HG02973 (cell line): ENCODE results near the gene SGCD.
A peak's percentile ranks its signal among the peaks of the same experiment; 100 is the strongest.

Source experiments
- ATAC-seq: cut with Tn5 transposase; IDR thresholded peaks from one replicate; pipeline ENCODE4 v1.9.1; 2021; ENCODE audit warnings: moderate library complexity; ENCODE audit not compliant: unreplicated experiment

Gene SGCD

DNA sequence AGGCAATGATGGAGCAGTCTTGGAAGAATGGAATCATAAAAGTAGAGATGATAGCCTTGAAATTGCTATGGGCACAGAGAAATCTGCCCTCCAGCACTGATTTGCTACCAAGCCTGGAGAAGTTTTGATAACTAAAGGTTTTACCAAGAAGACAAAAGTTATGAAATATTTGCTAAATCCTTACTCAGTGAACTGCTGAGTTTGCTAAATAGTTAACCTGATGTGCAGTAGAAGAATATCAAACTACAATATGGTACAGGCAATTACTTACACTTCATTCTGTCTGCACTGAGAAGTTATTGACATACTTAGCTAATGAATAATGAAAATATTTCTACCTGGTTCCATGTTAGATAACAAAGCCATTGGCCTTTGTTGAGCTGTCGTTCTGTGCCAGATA is 124.5 kb downstream of the SGCD start:
- no peak for ATAC-seq

GRCh38 chr5:156456857-156457256 is 129.9 kb downstream of the SGCD start:
- ATAC-seq, result no peak

GRCh38 chr5:156459812-156460385 is 132.9 kb downstream of the SGCD start:
- ATAC-seq, result no peak

GRCh38 chr5:156460471-156460870 is 133.5 kb downstream of the SGCD start:
- ATAC-seq, result no peak

- no peak for ATAC-seq
These were observed 139.9 kb downstream of the SGCD start for GRCh38 chr5:156466871-156467270.

DNA sequence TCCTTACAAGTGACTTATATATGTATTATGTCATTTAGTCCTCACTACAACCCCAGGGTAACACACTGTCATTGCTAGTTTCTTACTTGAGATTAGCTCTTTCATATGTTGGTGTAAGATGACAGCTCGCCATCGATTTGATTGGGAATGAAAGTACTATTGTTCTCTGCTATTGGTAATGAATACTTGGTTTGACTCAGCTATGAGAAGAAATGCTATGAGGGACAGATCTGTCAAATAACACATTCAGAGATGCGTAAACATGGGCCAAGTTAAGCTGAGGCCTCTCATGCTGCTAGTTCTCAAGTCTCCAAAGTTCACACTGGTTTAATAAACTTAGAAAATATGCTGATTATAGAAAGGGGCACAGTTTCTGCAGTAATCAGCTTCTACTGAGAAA is 142.7 kb downstream of the SGCD start:
- no peak for ATAC-seq

GRCh38 chr5:156471893-156472292 is 144.9 kb downstream of the SGCD start:
- ATAC-seq, result no peak

DNA sequence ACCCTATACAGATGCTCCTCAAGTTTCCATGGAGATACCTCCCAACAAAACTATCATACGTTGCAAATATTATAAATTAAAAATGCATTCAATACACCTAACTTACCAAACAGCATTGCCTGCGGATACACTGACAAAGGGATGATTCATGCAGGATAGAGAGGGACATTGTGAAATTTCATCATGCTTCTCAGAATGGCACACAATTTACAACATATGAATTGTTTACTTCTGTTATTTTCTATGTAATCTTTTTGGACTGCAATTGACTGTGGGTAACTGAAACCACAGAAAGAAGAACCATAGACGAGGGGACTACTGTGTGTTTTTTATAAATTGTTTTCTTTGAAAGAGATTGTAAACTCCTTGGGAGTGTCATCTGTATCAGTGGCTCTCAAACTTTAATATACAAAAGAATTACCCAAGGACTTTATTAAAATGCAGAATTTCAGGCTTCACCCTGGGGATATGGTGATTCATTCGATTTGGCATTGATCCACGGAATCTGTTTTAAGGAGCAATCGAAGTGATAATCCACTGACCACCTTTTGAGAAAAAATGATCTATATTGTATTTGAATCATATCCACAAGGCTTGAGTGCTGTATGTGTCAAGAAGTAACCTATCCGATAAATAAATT is 146.4 kb downstream of the SGCD start:
- no peak for ATAC-seq

- no peak for ATAC-seq
These were observed 147.3 kb downstream of the SGCD start for GRCh38 chr5:156474251-156474650.

DNA sequence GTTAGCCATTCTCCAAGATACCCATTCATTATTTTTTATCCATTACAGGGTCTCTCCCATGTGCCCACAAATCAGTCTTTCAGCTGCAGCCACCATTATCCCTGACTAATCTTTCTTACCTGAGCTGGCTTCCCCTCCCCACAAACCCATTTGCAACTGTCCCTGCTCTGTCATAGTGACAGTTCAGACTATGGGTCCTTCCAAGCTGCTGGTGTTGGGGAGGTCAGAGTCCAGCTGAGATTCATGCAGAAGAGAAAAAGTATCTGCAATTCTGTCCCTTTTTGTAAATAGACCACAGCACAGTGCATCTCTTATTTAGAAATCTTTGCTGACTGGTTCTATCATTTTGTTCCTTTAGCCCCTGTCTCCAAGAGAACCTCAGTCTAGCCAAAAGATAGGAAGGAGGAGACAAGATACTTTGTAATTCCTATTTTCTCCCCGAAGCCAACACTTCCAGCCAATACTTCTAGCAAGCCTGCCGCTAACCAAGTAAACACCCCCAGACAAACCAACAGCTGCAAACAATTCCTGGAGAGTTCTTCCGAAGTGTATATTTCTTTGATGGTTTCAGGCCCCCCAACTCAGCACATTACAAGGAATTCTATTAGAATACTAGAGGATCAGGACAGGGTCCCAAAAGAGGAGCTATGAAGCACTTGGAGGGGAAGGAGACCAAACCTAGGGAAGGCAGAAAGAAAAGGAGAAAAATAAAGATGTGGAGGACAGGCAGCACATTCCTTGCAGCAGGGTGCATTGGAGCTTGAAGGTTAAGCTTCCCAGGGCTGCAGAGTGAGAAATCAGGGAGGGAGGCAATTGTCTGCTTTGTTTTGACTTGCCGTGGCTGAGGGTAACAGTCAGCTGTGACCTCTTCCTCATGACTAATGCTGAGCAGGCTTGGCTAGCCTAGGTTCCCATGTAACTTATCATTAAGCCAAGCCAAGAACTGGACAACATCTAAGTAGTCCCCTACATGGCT is 148.5 kb downstream of the SGCD start:
- no peak for ATAC-seq

- ATAC-seq, result no peak
These were observed 149.2 kb downstream of the SGCD start for GRCh38 chr5:156476158-156476551.

GRCh38 chr5:156476678-156477077 is 149.7 kb downstream of the SGCD start:
- ATAC-seq, result no peak

- ATAC-seq, result no peak
These were observed 150.2 kb downstream of the SGCD start for GRCh38 chr5:156477196-156477595.

DNA sequence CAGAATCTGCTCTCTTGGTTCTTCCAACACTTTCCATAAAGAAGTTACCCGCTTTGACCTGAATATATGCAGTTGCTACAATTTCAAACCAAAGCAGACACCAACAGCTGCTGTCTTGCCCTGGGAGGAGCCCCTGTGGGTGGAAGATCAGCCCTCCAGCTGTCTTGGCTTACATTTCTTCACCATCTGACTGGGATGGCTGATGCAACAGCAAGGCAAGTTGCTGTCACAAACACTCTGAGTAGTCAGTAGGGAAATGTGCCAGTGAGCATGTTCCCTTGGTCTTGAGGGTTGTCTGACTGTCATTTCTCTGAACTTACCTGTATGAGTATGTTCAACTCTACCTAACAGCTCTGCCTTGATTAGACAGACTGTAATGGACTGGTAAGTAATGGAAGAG is 152.9 kb downstream of the SGCD start:
- peak; percentile 80 for ATAC-seq

- ATAC-seq, result no peak
These were observed 154.8 kb downstream of the SGCD start for GRCh38 chr5:156481741-156482140.

DNA sequence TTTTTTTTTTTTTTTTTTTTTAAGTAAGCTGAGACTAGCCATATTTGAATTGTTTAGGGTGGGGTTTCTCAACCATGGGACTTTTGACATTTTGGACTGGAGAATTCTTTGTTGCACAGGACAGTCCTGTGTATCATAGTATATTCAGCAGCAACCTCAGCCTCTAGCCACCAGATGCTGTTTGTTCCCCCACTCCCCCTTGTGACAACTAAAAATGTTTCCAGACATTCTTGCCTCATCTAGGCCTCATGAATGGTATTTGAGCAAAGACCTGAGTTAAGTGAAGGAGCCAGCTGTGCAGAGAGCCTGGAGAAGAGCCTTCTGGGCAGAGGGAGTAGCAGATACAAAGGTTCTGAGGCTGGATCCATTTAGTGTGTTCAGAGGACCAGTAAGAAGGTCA is 155.9 kb downstream of the SGCD start:
- no peak for ATAC-seq

GRCh38 chr5:156486394-156487238 is 159.7 kb downstream of the SGCD start:
- no peak for ATAC-seq

- no peak for ATAC-seq
These were observed 164.8 kb downstream of the SGCD start for GRCh38 chr5:156491766-156492165.

DNA sequence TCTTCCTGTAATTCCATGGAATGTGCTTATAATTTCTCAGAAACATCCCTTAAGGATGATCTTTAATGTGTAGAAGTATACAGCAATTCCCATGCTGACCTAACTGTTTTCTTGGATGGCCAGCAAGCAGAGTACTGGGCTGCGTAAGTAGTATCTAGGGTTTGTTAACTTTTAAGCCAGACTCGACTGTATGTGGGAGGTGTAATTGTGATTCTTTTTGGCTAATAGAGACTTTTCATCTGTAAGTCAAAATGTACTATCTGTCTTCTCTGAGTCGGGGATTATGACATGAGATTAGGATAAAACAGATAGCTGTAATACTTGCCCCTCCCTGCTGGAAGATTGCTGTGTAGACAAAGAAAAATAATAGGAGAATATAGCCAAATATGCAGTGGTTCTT is 169.3 kb downstream of the SGCD start:
- ATAC-seq, result no peak

GRCh38 chr5:156497804-156498208 is 170.8 kb downstream of the SGCD start:
- ATAC-seq, result no peak
